IMR-90 (cell line): ENCODE data around the gene AFTPH. TPM values are rescaled to one million over a fixed set of nuclear protein-coding genes. Genes with fewer than 3 reads are reported as not detected.

Experiments used
- ATAC-seq: fragments of 200-7000 bp; cut with Tn5 transposase; 2 replicates; pipeline ENCODE4 v1.9.1; 2020; ENCODE audit warnings: low read depth, mild to moderate bottlenecking, moderate library complexity
- BruUV-seq: library from RNA; stranded (reverse); fragments of 400-500 nt; replicated peaks from 2 replicates; lab custom pipeline; 2021; lab: Mats Ljungman, UMichigan
- CTCF ChIA-PET: fragments of 300-600 bp; formaldehyde crosslinking; extraction: SDS; loops from one replicate; lab custom pipeline; 2021; ENCODE audit warnings: antibody characterized with exemption; lab: Yijun Ruan, JAX
- POLR2A ChIA-PET: fragments of 300-600 bp; sonication (Branson Sonifier 250); formaldehyde crosslinking; loops from one replicate; lab custom pipeline; 2022; ENCODE audit warnings: antibody characterized with exemption; ENCODE audit not compliant: unreplicated experiment; lab: Charles Lee
- DNase-seq: peaks from one replicate; pipeline ENCODE4 v3.0.0; 2013
- H2AFZ ChIP-seq: replicated peaks from 2 replicates; pipeline ENCODE3; 2013; ENCODE audit warnings: low read length, mild to moderate bottlenecking; ENCODE audit not compliant: poor library complexity
- H2AK5ac ChIP-seq: 2 replicates; pipeline ENCODE4 v1.6.1; 2013; ENCODE audit warnings: low read depth, low read length, inconsistent platforms
- H2AK9ac ChIP-seq: replicated peaks from 2 replicates; pipeline ENCODE3; 2013; ENCODE audit warnings: mild to moderate bottlenecking, low read depth, low read length, moderate library complexity; ENCODE audit not compliant: poor library complexity
- H2BK120ac ChIP-seq: 2 replicates; pipeline ENCODE4 v1.6.1; 2013; ENCODE audit warnings: low read depth, low read length, inconsistent platforms
- H2BK15ac ChIP-seq: 3 replicates; pipeline ENCODE4 v1.6.1; 2013; ENCODE audit warnings: low read depth, low read length, inconsistent platforms
- H2BK20ac ChIP-seq: 2 replicates; pipeline ENCODE4 v1.6.1; 2013; ENCODE audit warnings: low read depth, mild to moderate bottlenecking, inconsistent platforms, low read length, moderate library complexity
- H2BK5ac ChIP-seq: 2 replicates; pipeline ENCODE4 v1.6.1; 2013; ENCODE audit warnings: mild to moderate bottlenecking, low read depth, low read length, inconsistent platforms; ENCODE audit not compliant: poor library complexity, severe bottlenecking
- H3K14ac ChIP-seq: replicated peaks from 2 replicates; pipeline ENCODE4 v1.6.1; 2013; ENCODE audit warnings: low read depth, low read length, inconsistent platforms
- H3K18ac ChIP-seq: 2 replicates; pipeline ENCODE4 v1.6.1; 2013; ENCODE audit warnings: low read depth, low read length, control low read depth
- H3K23ac ChIP-seq: 2 replicates; pipeline ENCODE4 v1.6.1; 2013; ENCODE audit warnings: low read depth, low read length, inconsistent platforms
- H3K27ac ChIP-seq: 2 replicates; pipeline ENCODE4 v1.5.1; 2013; ENCODE audit warnings: mild to moderate bottlenecking, control low read depth, low read length; ENCODE audit not compliant: insufficient read depth
- H3K27me3 ChIP-seq: 2 replicates; pipeline ENCODE4 v1.6.1; 2013; ENCODE audit warnings: low read length; ENCODE audit not compliant: control insufficient read depth, insufficient read depth
- H3K36me3 ChIP-seq: 2 replicates; pipeline ENCODE4 v1.6.1; 2013; ENCODE audit warnings: low read length, mixed read lengths; ENCODE audit not compliant: control insufficient read depth, insufficient read depth
- H3K4ac ChIP-seq: 2 replicates; pipeline ENCODE4 v1.6.1; 2013; ENCODE audit warnings: low read depth, low read length, inconsistent platforms
- H3K4me1 ChIP-seq: 2 replicates; pipeline ENCODE4 v1.6.1; 2013; ENCODE audit warnings: low read length, mixed read lengths; ENCODE audit not compliant: control insufficient read depth, insufficient read depth
- H3K4me2 ChIP-seq: 2 replicates; pipeline ENCODE4 v1.6.1; 2013; ENCODE audit warnings: low read depth, mild to moderate bottlenecking, control low read depth, low read length, moderate library complexity
- H3K4me3 ChIP-seq: 2 replicates; pipeline ENCODE4 v1.5.1; 2013; ENCODE audit warnings: low read depth, mild to moderate bottlenecking, control low read depth, low read length, moderate library complexity; ENCODE audit not compliant: insufficient read depth
- H3K56ac ChIP-seq: 2 replicates; pipeline ENCODE4 v1.6.1; 2013; ENCODE audit warnings: low read length, inconsistent platforms; ENCODE audit not compliant: insufficient read depth; ENCODE audit errors: extremely low read depth
- H3K79me1 ChIP-seq, 2 experiments: 2 replicates each; pipeline ENCODE4 v1.6.1; 2013; ENCODE audit warnings: low read length in 2 of 2, inconsistent platforms in 1 of 2, low read depth in 1 of 2
- H3K9ac ChIP-seq: 2 replicates; pipeline ENCODE4 v1.6.1; 2013; ENCODE audit warnings: low read depth, low read length, control low read depth
- H3K9me1 ChIP-seq: 2 replicates; pipeline ENCODE4 v1.6.1; 2013; ENCODE audit warnings: low read length, inconsistent platforms; ENCODE audit not compliant: insufficient read depth
- H3K9me3 ChIP-seq: 2 replicates; pipeline ENCODE4 v1.6.1; 2013; ENCODE audit warnings: low read length; ENCODE audit not compliant: control insufficient read depth, insufficient read depth
- H4K20me1 ChIP-seq: 2 replicates; pipeline ENCODE4 v1.6.1; 2013; ENCODE audit warnings: low read length, inconsistent platforms; ENCODE audit not compliant: insufficient read depth
- H4K5ac ChIP-seq: 2 replicates; pipeline ENCODE4 v1.6.1; 2013; ENCODE audit warnings: mild to moderate bottlenecking, low read depth, low read length, control low read depth
- H4K8ac ChIP-seq, 2 experiments: 2 replicates each; pipeline ENCODE4 v1.6.1; 2013; ENCODE audit warnings: low read depth in 2 of 2, low read length in 2 of 2, control low read depth in 1 of 2, inconsistent platforms in 1 of 2
- H4K91ac ChIP-seq: 2 replicates; pipeline ENCODE4 v1.6.1; 2013; ENCODE audit warnings: low read depth, low read length, inconsistent platforms; ENCODE audit not compliant: insufficient read depth
- CEBPB ChIP-seq: IDR thresholded peaks from 2 replicates; pipeline ENCODE4 v1.6.1; 2012; ENCODE audit warnings: low read depth, low read length, improper control_type of control experiment
- FOS ChIP-seq: fragments of 150-350 bp; IDR thresholded peaks from 2 replicates; pipeline ENCODE4 v1.6.1; 2016; ENCODE audit warnings: low read depth, low read length
- MAFK ChIP-seq: IDR thresholded peaks from 2 replicates; pipeline ENCODE4 v1.6.1; 2012; ENCODE audit warnings: low read depth, low read length, improper control_type of control experiment
- MXI1 ChIP-seq: IDR thresholded peaks from 2 replicates; pipeline ENCODE4 v1.6.1; 2012; ENCODE audit warnings: low read depth, mild to moderate bottlenecking, low read length, moderate library complexity, borderline replicate concordance
- WGBS, 2 experiments: methylation state at CpG; one replicate each; pipeline versions ENCODE4 v1.1.5 to v1.1.7; 2013; ENCODE audit warnings: missing lambda C conversion rate in 2 of 2; ENCODE audit not compliant: insufficient read length in 1 of 2; ENCODE audit errors: extremely low coverage in 2 of 2; 5-methylcytosine and 5-hydroxymethylcytosine counted together
- dilution Hi-C: fragments of 300-500 bp; cut with HindIII; formaldehyde crosslinking; loops from one replicate; pipeline ENCODE4 v1.14.3; 2018; ENCODE audit warnings: low sequenced_read_pairs; ENCODE audit not compliant: unreplicated experiment
- in situ Hi-C: fragments of 300-500 bp; cut with MboI; formaldehyde crosslinking; loops from 3 replicates; pipeline ENCODE4 v1.14.3; 2019; ENCODE audit warnings: low sequenced_read_pairs, inconsistent platforms, mixed read lengths
- intact Hi-C: fragments of 100-400 bp; cut with micrococcal nuclease; formaldehyde crosslinking; loops from 2 replicates; pipeline ENCODE4 v1.10.0; 2022
- polyA plus RNA-seq, 3 experiments: library from polyadenylated mRNA; depleted of rRNA; stranded (reverse); fragments of >200 nt; gene quantifications; 2 replicates each; pipeline ENCODE4 v1.2.3, GENCODE V29; 2012; ENCODE audit warnings: low replicate concordance in 1 of 3
- total RNA-seq: library from RNA; depleted of rRNA; stranded (reverse); fragments of >200 nt; gene quantifications from 2 replicates; pipeline ENCODE4 v1.2.3, GENCODE V29; 2012

The AFTPH gene
- total and polyA plus RNA-seq, 2 of the 4 experiments (the other 2 are of a cell fraction) = 9.4 to 19.9 TPM

DNA sequence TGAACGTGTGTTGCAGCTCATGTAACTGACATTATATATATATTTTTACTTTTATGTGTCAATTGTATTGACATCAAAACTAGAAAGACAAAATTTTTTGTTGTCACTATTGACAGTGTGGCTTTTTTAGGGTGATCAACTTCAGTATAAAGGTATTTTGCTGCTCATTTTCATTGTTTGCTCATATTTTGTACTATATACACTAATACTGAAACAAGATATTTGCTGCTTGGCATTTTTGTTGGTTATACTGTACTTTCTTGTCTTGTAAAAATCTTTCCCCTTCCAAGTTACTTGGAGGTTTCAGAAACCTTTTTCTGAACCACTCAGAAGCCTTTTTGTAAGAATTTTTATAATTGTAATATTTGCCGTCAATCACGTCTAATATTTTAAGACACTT lies 16.5 kb downstream of the AFTPH start:
- Histone ChIP-seq H3K4me1 (peaks cover 5% of the 10 kb centered on the region), H3K9me1 (no peaks in the 10 kb centered on the region), H2AFZ (no peak overlapping the region), H4K8ac (no peak overlapping the region), H3K23ac (no peak overlapping the region), H3K4me3 (no peak overlapping the region), H2BK120ac (no peak overlapping the region), H3K9me3 (no peaks in the 10 kb centered on the region), H3K27ac (no peak overlapping the region), H3K18ac (no peak overlapping the region), H3K4ac (no peak overlapping the region), H2AK9ac (no peak overlapping the region), H3K56ac (no peak overlapping the region), H3K9ac (no peak overlapping the region), H3K36me3 (no peaks in the 10 kb centered on the region), H2BK15ac (no peak overlapping the region), H2BK5ac (no peak overlapping the region), H2BK20ac (no peak overlapping the region), H4K20me1 (peaks cover 12% of the 10 kb centered on the region; the same call in 1 of the 2 replicates), H3K4me2 (no peak overlapping the region), H4K5ac (no peak overlapping the region), H3K79me1 (peaks cover 25 to 45% of the 10 kb centered on the region in 2 experiments), H4K91ac (no peak overlapping the region), H3K14ac (no peak overlapping the region), H3K27me3 (no peaks in the 10 kb centered on the region), H2AK5ac (no peak overlapping the region)
- WGBS, 2 experiments = no CpG with 5 or more reads among the region's 3 CpGs
- ATAC-seq = no peak
- CTCF ChIA-PET = no interaction called here
- intact Hi-C loops (no loop called here), dilution Hi-C loops (no loop called here), in situ Hi-C loops (no loop called here)
- BruUV-seq = no TSS peak
- TF ChIP-seq MXI1 (no peak), CEBPB (no peak), MAFK (no peak), FOS (no peak)
- no peak for DNase-seq
- POLR2A ChIA-PET = no interaction called here
